PC-3 (cell line): ENCODE measurements around the gene C14orf132. TPM values are rescaled to one million over a fixed set of nuclear protein-coding genes. Genes with fewer than 3 reads are reported as not detected.

Experiments used
- ATAC-seq: fragments of 200-7000 bp; cut with Tn5 transposase; 2 replicates; pipeline ENCODE4 v1.9.1; 2020; ENCODE audit warnings: mild to moderate bottlenecking, moderate library complexity
- BruUV-seq: library from RNA; stranded (reverse); fragments of 400-500 nt; replicated peaks from 2 replicates; lab custom pipeline; 2021; lab: Mats Ljungman, UMichigan
- CTCF ChIA-PET: fragments of 300-600 bp; sonication (Branson Sonifier 250); formaldehyde crosslinking; loops from one replicate; lab custom pipeline; 2022; ENCODE audit warnings: antibody characterized with exemption; lab: Charles Lee
- POLR2A ChIA-PET: fragments of 300-600 bp; sonication (Branson Sonifier 250); formaldehyde crosslinking; loops from one replicate; lab custom pipeline; 2022; ENCODE audit warnings: antibody characterized with exemption; ENCODE audit not compliant: unreplicated experiment; lab: Charles Lee
- DNase-seq: peaks from one replicate; pipeline ENCODE4 v3.0.0-alpha.2; 2015
- H2AFZ ChIP-seq: fragments of 300-600 bp; sonication (generic); 2 replicates; pipeline ENCODE4 v1.6.0; 2016; ENCODE audit warnings: antibody characterized with exemption, low read length
- H3F3A ChIP-seq: fragments of 300-600 bp; sonication (generic); one replicate; pipeline ENCODE4 v1.6.0; 2017; ENCODE audit warnings: antibody characterized with exemption, low read length, control low read depth, mild to moderate bottlenecking; ENCODE audit not compliant: unreplicated experiment
- H3K27ac ChIP-seq: fragments of 300-600 bp; sonication (generic); 2 replicates; pipeline ENCODE4 v1.5.1; 2016; ENCODE audit warnings: mild to moderate bottlenecking, low read length
- H3K27me3 ChIP-seq: fragments of 300-600 bp; sonication (generic); 2 replicates; pipeline ENCODE4 v1.6.1; 2016; ENCODE audit warnings: low read length, mixed read lengths
- H3K36me3 ChIP-seq: fragments of 300-600 bp; sonication (generic); 2 replicates; pipeline ENCODE4 v1.6.1; 2016; ENCODE audit warnings: low read depth, mixed run types, low read length, mixed read lengths
- H3K4me1 ChIP-seq: fragments of 300-600 bp; sonication (generic); 2 replicates; pipeline ENCODE4 v1.5.1; 2016; ENCODE audit warnings: low read length; ENCODE audit not compliant: insufficient read depth
- H3K4me2 ChIP-seq: fragments of 300-600 bp; sonication (generic); 2 replicates; pipeline ENCODE4 v1.6.0; 2016; ENCODE audit warnings: low read length
- H3K4me3 ChIP-seq: fragments of 300-600 bp; sonication (generic); 2 replicates; pipeline ENCODE4 v1.5.1; 2016; ENCODE audit warnings: mild to moderate bottlenecking, low read length, mixed read lengths
- H3K79me2 ChIP-seq: fragments of 300-600 bp; sonication (generic); 2 replicates; pipeline ENCODE4 v1.6.1; 2017; ENCODE audit warnings: low read length, mixed read lengths
- H3K9ac ChIP-seq: fragments of 300-600 bp; sonication (generic); 2 replicates; pipeline ENCODE4 v1.6.0; 2016; ENCODE audit warnings: mild to moderate bottlenecking, low read length
- H3K9me2 ChIP-seq: fragments of 300-600 bp; sonication (generic); replicated peaks from 2 replicates; pipeline ENCODE4 v1.6.1; 2016; ENCODE audit warnings: mixed run types, low read length, mixed read lengths
- H3K9me3 ChIP-seq: fragments of 300-600 bp; sonication (generic); 2 replicates; pipeline ENCODE4 v1.6.1; 2016; ENCODE audit warnings: low read length, mixed read lengths
- H4K20me1 ChIP-seq: fragments of 300-600 bp; sonication (generic); 2 replicates; pipeline ENCODE4 v1.6.1; 2016; ENCODE audit warnings: low read length, mixed read lengths
- EZH2 ChIP-seq: fragments of 300-600 bp; sonication (generic); IDR thresholded peaks from one replicate; pipeline ENCODE4 v1.6.1; 2017; ENCODE audit warnings: antibody characterized with exemption, mild to moderate bottlenecking, low read length; ENCODE audit not compliant: unreplicated experiment
- EZH2phosphoT487 ChIP-seq: fragments of 300-600 bp; sonication (generic); IDR thresholded peaks from 2 replicates; pipeline ENCODE4 v1.6.1; 2018; ENCODE audit warnings: mild to moderate bottlenecking, antibody characterized with exemption, low read length, borderline replicate concordance
- intact Hi-C: fragments of 100-400 bp; cut with micrococcal nuclease; formaldehyde crosslinking; loops from 2 replicates; pipeline ENCODE4 v1.9.0; 2023
- total RNA-seq: library from RNA; depleted of rRNA; stranded (reverse); fragments of >200 nt; gene quantifications from 2 replicates; pipeline ENCODE4 v1.2.3, GENCODE V29; 2014
- TF ChIP-seq, protein P1 (sequence below): fragments of 300-600 bp; sonication (generic); conservative IDR thresholded peaks from 2 replicates; pipeline ENCODE4 v1.5.1; 2017; ENCODE audit warnings: antibody characterized with exemption, low read depth, mild to moderate bottlenecking, low read length

Gene C14orf132
- total RNA-seq, 1 experiment from 2014 or later, result not detected

DNA sequence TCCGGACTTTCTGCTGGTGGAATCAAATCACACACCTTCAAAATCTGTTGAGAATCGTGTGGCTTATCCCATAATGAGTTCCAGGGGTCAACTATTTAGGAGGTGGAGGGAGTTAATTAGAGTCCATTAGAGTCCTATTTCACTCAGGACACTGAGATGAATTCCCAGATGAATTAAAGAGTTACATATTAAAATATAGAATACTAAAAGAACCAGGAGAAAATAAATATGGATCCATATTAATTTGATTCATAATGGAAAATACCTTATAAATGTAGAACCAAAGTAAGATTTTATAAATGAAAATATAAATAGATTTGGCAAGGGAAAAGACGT lies 44.6 kb upstream of the C14orf132 start:
- ATAC-seq (no peak), DNase-seq (no peak)
- Histone ChIP-seq H4K20me1 (no peaks in the 10 kb centered on the region), H3K4me2 (no peak overlapping the region), H2AFZ (no peak overlapping the region), H3K4me1 (no peaks in the 10 kb centered on the region), H3F3A (no peaks in the 10 kb centered on the region), H3K4me3 (no peak overlapping the region), H3K36me3 (no peaks in the 10 kb centered on the region), H3K27me3 (no peaks in the 10 kb centered on the region), H3K9me3 (peaks cover 6% of the 10 kb centered on the region), H3K9ac (no peak overlapping the region), H3K79me2 (no peaks in the 10 kb centered on the region), H3K9me2 (no peaks in the 10 kb centered on the region), H3K27ac (no peak overlapping the region)
- no TSS peak for BruUV-seq
- POLR2A ChIA-PET, result no interaction called here
- intact Hi-C loops, result loop anchor here (1.0 to 10.0 kb wide), 2 partner anchors 100 to 433 kb away; no protein-coding TSS in a partner anchor
- CTCF ChIA-PET, result no interaction called here
- no peak for TF ChIP-seq EZH2phosphoT487
- TF ChIP-seq, protein P1, sequence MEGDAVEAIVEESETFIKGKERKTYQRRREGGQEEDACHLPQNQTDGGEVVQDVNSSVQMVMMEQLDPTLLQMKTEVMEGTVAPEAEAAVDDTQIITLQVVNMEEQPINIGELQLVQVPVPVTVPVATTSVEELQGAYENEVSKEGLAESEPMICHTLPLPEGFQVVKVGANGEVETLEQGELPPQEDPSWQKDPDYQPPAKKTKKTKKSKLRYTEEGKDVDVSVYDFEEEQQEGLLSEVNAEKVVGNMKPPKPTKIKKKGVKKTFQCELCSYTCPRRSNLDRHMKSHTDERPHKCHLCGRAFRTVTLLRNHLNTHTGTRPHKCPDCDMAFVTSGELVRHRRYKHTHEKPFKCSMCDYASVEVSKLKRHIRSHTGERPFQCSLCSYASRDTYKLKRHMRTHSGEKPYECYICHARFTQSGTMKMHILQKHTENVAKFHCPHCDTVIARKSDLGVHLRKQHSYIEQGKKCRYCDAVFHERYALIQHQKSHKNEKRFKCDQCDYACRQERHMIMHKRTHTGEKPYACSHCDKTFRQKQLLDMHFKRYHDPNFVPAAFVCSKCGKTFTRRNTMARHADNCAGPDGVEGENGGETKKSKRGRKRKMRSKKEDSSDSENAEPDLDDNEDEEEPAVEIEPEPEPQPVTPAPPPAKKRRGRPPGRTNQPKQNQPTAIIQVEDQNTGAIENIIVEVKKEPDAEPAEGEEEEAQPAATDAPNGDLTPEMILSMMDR, result no peak
- TF ChIP-seq EZH2, result no peak

DNA sequence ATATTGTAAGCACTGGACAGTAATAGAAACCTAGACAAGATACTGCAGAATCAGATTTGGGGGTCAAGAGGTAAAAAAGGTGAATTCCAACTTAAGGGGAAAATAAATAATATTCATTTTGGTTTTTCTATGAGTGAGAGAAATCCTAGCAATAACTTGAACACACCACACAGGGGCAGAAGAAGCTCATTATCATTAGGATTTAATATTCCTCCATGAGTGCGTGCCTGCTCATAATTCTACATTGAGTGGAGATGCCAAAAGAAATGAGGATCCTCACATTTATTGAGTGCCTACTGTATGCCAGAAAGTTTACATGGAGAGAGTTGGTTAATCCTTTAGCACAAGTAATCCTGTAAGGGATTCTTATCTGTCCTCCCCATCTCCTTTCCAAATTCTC lies 40.5 kb upstream of the C14orf132 start:
- H2AFZ ChIP-seq, result no peak overlapping the region
- no peak for ATAC-seq
- H3K4me2 ChIP-seq, result no peak overlapping the region
- H3K27ac ChIP-seq, result no peak overlapping the region
- no peaks in the 10 kb centered on the region for H3K27me3 ChIP-seq
- no peaks in the 10 kb centered on the region for H3K9me2 ChIP-seq
- no peaks in the 10 kb centered on the region for H4K20me1 ChIP-seq
- ChIA-PET CTCF (no interaction called here), POLR2A (no interaction called here)
- TF ChIP-seq, protein P1, result peak; percentile 44
- TF ChIP-seq EZH2, result no peak
- H3K4me1 ChIP-seq, result no peaks in the 10 kb centered on the region
- DNase-seq, result peak; percentile 33
- H3K36me3 ChIP-seq, result no peaks in the 10 kb centered on the region
- H3K9me3 ChIP-seq, result no peaks in the 10 kb centered on the region
- no peaks in the 10 kb centered on the region for H3K79me2 ChIP-seq
- H3F3A ChIP-seq, result no peaks in the 10 kb centered on the region
- intact Hi-C loops, result loop anchor here (1.0 to 10.0 kb wide), 2 partner anchors 96 to 277 kb away; no protein-coding TSS in a partner anchor
- no TSS peak for BruUV-seq
- H3K9ac ChIP-seq, result no peak overlapping the region
- no peak overlapping the region for H3K4me3 ChIP-seq

DNA sequence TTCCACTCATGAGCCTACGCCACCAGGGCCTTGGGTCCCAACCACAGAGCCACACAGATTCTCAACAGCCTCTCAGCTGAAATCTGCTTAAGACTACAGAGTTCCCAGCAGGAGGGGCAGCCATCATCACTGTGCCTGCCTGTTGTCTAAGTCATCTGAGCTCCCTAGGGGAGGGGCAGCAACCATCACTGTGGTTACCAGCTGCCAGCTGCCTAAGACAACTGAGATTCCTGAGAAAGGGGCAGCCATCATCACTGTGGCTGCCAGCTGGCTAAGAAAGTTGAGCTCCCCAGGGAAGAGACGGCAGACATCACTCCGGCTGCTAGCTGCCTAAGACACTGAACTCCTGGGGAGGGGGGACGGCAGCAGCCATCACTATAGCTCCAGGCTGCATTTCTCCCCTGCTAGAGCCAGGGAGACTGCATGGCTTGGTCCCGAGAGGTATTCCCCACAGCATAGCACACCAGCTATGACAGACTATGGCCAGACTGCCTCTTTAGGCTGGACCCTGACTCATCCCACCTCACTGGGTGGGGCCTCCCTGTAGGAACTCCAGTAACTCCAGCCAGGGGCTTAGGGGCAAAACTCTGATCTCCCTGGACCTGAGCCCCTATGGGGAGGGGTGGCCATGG lies 37.2 kb upstream of the C14orf132 start:
- H3K4me2 ChIP-seq, result no peak overlapping the region
- no peak overlapping the region for H3K9ac ChIP-seq
- no peak overlapping the region for H2AFZ ChIP-seq
- no peak overlapping the region for H3K27ac ChIP-seq
- no peak overlapping the region for H3K4me3 ChIP-seq
- no peak for DNase-seq
- no peaks in the 10 kb centered on the region for H3K27me3 ChIP-seq
- H3K79me2 ChIP-seq, result no peaks in the 10 kb centered on the region
- H3K9me2 ChIP-seq, result no peaks in the 10 kb centered on the region
- no peaks in the 10 kb centered on the region for H3K4me1 ChIP-seq
- no peaks in the 10 kb centered on the region for H3K36me3 ChIP-seq
- no peak for ATAC-seq
- POLR2A ChIA-PET, result no interaction called here
- no peaks in the 10 kb centered on the region for H3K9me3 ChIP-seq
- BruUV-seq, result no TSS peak
- CTCF ChIA-PET, result interaction anchor here (0.6 kb wide), 1 partner anchor 469 kb away, joined by 3 read pairs; no protein-coding TSS in a partner anchor
- TF ChIP-seq, protein P1, result no peak
- TF ChIP-seq EZH2phosphoT487, result no peak
- no peak for TF ChIP-seq EZH2
- H4K20me1 ChIP-seq, result no peaks in the 10 kb centered on the region
- intact Hi-C loops, result no loop called here
- H3F3A ChIP-seq, result no peaks in the 10 kb centered on the region
